K562 (cell line): ENCODE measurements around the gene FKBP8. TPM values are rescaled to one million over a fixed set of nuclear protein-coding genes. Genes with fewer than 3 reads are reported as not detected.
A peak's percentile ranks its signal among the peaks of the same experiment; 100 is the strongest.

Source experiments
- ATAC-seq: fragments of 200-7000 bp; cut with Tn5 transposase; 3 replicates; pipeline ENCODE4 v1.9.1; 2020; ENCODE audit warnings: moderate library complexity
- BruUV-seq: library from RNA; stranded (reverse); fragments of 400-500 nt; replicated peaks from 2 replicates; lab custom pipeline; 2021; lab: Mats Ljungman, UMichigan
- CTCF ChIA-PET: fragments of 300-600 bp; formaldehyde crosslinking; extraction: SDS; loops from one replicate; lab custom pipeline; 2021; ENCODE audit warnings: low intra/inter-chr PET ratio; lab: Yijun Ruan, JAX
- POLR2A ChIA-PET: fragments of 300-600, 350-650 bp; sonication (Branson Sonifier 250); formaldehyde crosslinking; extraction: SDS; loops from one replicate; lab custom pipeline; 2021; ENCODE audit warnings: antibody characterized with exemption, inconsistent platforms; lab: Yijun Ruan, JAX
- DNase-seq, 4 experiments: peaks; one replicate each; pipeline versions ENCODE4 v3.0.0 to v3.0.0-alpha.2; 2011 to 2018; ENCODE audit warnings: low spot score in 3 of 4, mixed read lengths in 3 of 4; ENCODE audit errors: extremely low read depth in 1 of 4
- FAIRE-seq: peaks from 2 replicates; lab custom pipeline; 2011; peaks lifted over from hg19 to GRCh38; lab: Jason Lieb, UNC
- H2AFZ ChIP-seq: 2 replicates; pipeline ENCODE4 v1.6.0; 2011; ENCODE audit warnings: low read depth, low read length, control low read depth, inconsistent platforms
- H3K27ac ChIP-seq: fragments of 200-600 bp; 3 replicates; pipeline ENCODE4 v1.8.0; 2011; ENCODE audit warnings: low read depth, mild to moderate bottlenecking, control low read depth, inconsistent platforms, low read length, moderate library complexity, mixed read lengths; ENCODE audit errors: extremely low read depth
- H3K27me3 ChIP-seq, 2 experiments: fragments of 300-600 bp in 1 of 2; 2 replicates in 1 of 2; 3 replicates in 1 of 2; pipeline versions ENCODE4 v1.6.0 to v1.8.0; 2011; ENCODE audit warnings: inconsistent platforms in 2 of 2, low read length in 2 of 2, mild to moderate bottlenecking in 1 of 2, mixed read lengths in 1 of 2, moderate library complexity in 1 of 2; ENCODE audit not compliant: control insufficient read depth in 2 of 2, insufficient read depth in 2 of 2
- H3K36me3 ChIP-seq: fragments of 300-600 bp; 3 replicates; pipeline ENCODE4 v1.8.0; 2011; ENCODE audit warnings: mild to moderate bottlenecking, low read length, inconsistent platforms; ENCODE audit not compliant: control insufficient read depth, insufficient read depth
- H3K4me1 ChIP-seq, 2 experiments: fragments of 200-600 bp in 1 of 2; replicated peaks in 1 of 2; 2 replicates in 1 of 2; 3 replicates in 1 of 2; pipeline versions ENCODE4 v1.5.1 to v1.8.0; 2011; ENCODE audit warnings: inconsistent platforms in 2 of 2, low read length in 2 of 2, mild to moderate bottlenecking in 1 of 2, mixed read lengths in 1 of 2, moderate library complexity in 1 of 2; ENCODE audit not compliant: control insufficient read depth in 2 of 2, insufficient read depth in 2 of 2
- H3K4me2 ChIP-seq: 2 replicates; pipeline ENCODE4 v1.6.1; 2011; ENCODE audit warnings: low read length, control low read depth, inconsistent platforms, mixed read lengths; ENCODE audit not compliant: insufficient read depth
- H3K4me3 ChIP-seq: fragments of 200-600 bp; sonication (generic), shearing (Covaris generic); 2 replicates; pipeline ENCODE4 v1.5.1; 2016; ENCODE audit warnings: control low read depth, inconsistent platforms
- H3K79me2 ChIP-seq: fragments of 200-600 bp; 3 replicates; pipeline ENCODE4 v1.8.0; 2011; ENCODE audit warnings: low read length, inconsistent platforms; ENCODE audit not compliant: control insufficient read depth, insufficient read depth
- H3K9ac ChIP-seq, 2 experiments: 2 replicates each; pipeline versions ENCODE4 v1.6.0 to v1.6.1; 2011; ENCODE audit warnings: low read depth in 2 of 2, low read length in 2 of 2, control low read depth in 1 of 2, inconsistent platforms in 1 of 2, mild to moderate bottlenecking in 1 of 2, mixed read lengths in 1 of 2; ENCODE audit not compliant: insufficient read depth in 1 of 2
- H3K9me1 ChIP-seq: one replicate; pipeline ENCODE4 v1.6.0; 2011; ENCODE audit warnings: inconsistent platforms, mild to moderate bottlenecking, low read length, moderate library complexity; ENCODE audit not compliant: control insufficient read depth, insufficient read depth
- H3K9me3 ChIP-seq: replicated peaks from 2 replicates; pipeline ENCODE4 v1.5.1; 2011; ENCODE audit warnings: low read depth, low read length, inconsistent platforms; ENCODE audit not compliant: control insufficient read depth, insufficient read depth
- H4K20me1 ChIP-seq: replicated peaks from 2 replicates; pipeline ENCODE4 v1.6.1; 2011; ENCODE audit warnings: low read length, inconsistent platforms, mixed read lengths; ENCODE audit not compliant: control insufficient read depth, insufficient read depth
- GATA2 ChIP-seq: sonication (generic); formaldehyde crosslinking; IDR thresholded peaks from 2 replicates; pipeline ENCODE4 v1.4.0; 2020; ENCODE audit warnings: mild to moderate bottlenecking, missing genetic modification reagents
- HMG20B ChIP-seq: fragments of 250-450 bp; sonication (Bioruptor Pico); IDR thresholded peaks from 2 replicates; pipeline ENCODE4 v1.5.0; 2021; ENCODE audit warnings: mild to moderate bottlenecking
- MYC ChIP-seq, 2 experiments: fragments of 250-450 bp in 1 of 2; sonication (Bioruptor Pico) in 1 of 2; IDR thresholded peaks; 2 replicates each; pipeline versions ENCODE4 v1.5.1 to v1.6.1; 2012 to 2021; ENCODE audit warnings: low read depth in 2 of 2, borderline replicate concordance in 1 of 2, improper control_type of control experiment in 1 of 2, low read length in 1 of 2, mild to moderate bottlenecking in 1 of 2, moderate library complexity in 1 of 2
- NCOR1 ChIP-seq: fragments of 450-650 bp; IDR thresholded peaks from 2 replicates; pipeline ENCODE4 v1.6.1; 2016; ENCODE audit warnings: mild to moderate bottlenecking, moderate library complexity
- POLR2H ChIP-seq: IDR thresholded peaks from 2 replicates; pipeline ENCODE4 v1.6.1; 2016; ENCODE audit warnings: missing genetic modification characterization, low read depth, mild to moderate bottlenecking, control low read depth, missing compliant biosample characterization, moderate library complexity
- SRSF7 ChIP-seq: fragments of 200-400 bp; formaldehyde crosslinking; optimal IDR thresholded peaks from 2 replicates; pipeline ENCODE3; 2017; ENCODE audit warnings: mild to moderate bottlenecking, low read depth, low read length
- STAT6 ChIP-seq: sonication (generic); formaldehyde crosslinking; IDR thresholded peaks from 2 replicates; pipeline ENCODE4 v1.8.1; 2023; ENCODE audit warnings: mild to moderate bottlenecking, missing genetic modification reagents
- TSC22D4 ChIP-seq: fragments of 450-650 bp; IDR thresholded peaks from 2 replicates; pipeline ENCODE4 v1.6.1; 2016; ENCODE audit warnings: missing genetic modification characterization, missing biosample characterization, control low read depth
- ZFP30 ChIP-seq: fragments of 250-450 bp; sonication (Bioruptor Pico); IDR thresholded peaks from 2 replicates; pipeline ENCODE4 v1.8.0; 2022; ENCODE audit warnings: moderate library complexity, mild to moderate bottlenecking, inconsistent platforms, borderline replicate concordance
- ZNF232 ChIP-seq: sonication (generic); formaldehyde crosslinking; IDR thresholded peaks from 2 replicates; pipeline ENCODE4 v1.8.0; 2022; ENCODE audit warnings: mild to moderate bottlenecking, missing genetic modification reagents
- ZNF586 ChIP-seq: fragments of 450-650 bp; formaldehyde crosslinking; conservative IDR thresholded peaks from 2 replicates; pipeline ENCODE4 v1.4.0; 2020; ENCODE audit warnings: mild to moderate bottlenecking, moderate library complexity
- WGBS: fragments of 100-300 bp; shearing (Covaris generic); methylation state at CpG from one replicate; pipeline ENCODE4 v1.1.6; 2016; ENCODE audit warnings: low coverage, mixed read lengths; ENCODE audit not compliant: insufficient coverage; ENCODE audit errors: missing lambda C conversion rate; 5-methylcytosine and 5-hydroxymethylcytosine counted together
- in situ Hi-C: fragments of 300-500 bp; cut with MboI; formaldehyde crosslinking; loops from 4 replicates; pipeline ENCODE4 v1.15.0; 2018; ENCODE audit warnings: inconsistent platforms, mixed read lengths
- intact Hi-C: fragments of 100-400 bp; cut with micrococcal nuclease; formaldehyde crosslinking; loops from 2 replicates; pipeline ENCODE4 v1.14.2; 2022
- polyA plus RNA-seq, 8 experiments: library from polyadenylated mRNA; depleted of rRNA in 4 of 8; stranded (reverse) in 5 of 8; unstranded in 3 of 8; fragments of >200 nt; fragmentation: Nextera tagmentation in 2 of 8; fragmentation: Illumina TruSeq in 1 of 8; extraction: Ambion mirVana in 2 of 8; extraction: Trizol in 1 of 8; gene quantifications; 2 replicates each; pipeline versions ENCODE4 v1.2.1 to v1.2.3, GENCODE V29; 2011 to 2014; ENCODE audit warnings: inconsistent platforms in 1 of 8, missing spikeins in 1 of 8
- total RNA-seq, 7 experiments: library from RNA; depleted of rRNA in 6 of 7; stranded (reverse); fragments of >200 nt in 6 of 7; fragmentation: Illumina TruSeq in 2 of 7; extraction: Trizol in 2 of 7; gene quantifications; 2 replicates each; pipeline versions ENCODE4 v1.2.1 to v1.2.3, GENCODE V29; 2011 to 2021; ENCODE audit warnings: low replicate concordance in 1 of 7
- TF ChIP-seq, protein P1 (sequence below): sonication (generic); IDR thresholded peaks from 2 replicates; pipeline ENCODE4 v1.6.1; 2016
- TF ChIP-seq, protein P2 (sequence below), 2 experiments: fragments of 450-650 bp in 1 of 2; IDR thresholded peaks; 2 replicates each; pipeline ENCODE4 v1.6.1; 2011 to 2017; ENCODE audit warnings: low read depth in 2 of 2, antibody characterized with exemption in 1 of 2, borderline replicate concordance in 1 of 2, low read length in 1 of 2, mild to moderate bottlenecking in 1 of 2, mixed read lengths in 1 of 2; ENCODE audit not compliant: control insufficient read depth in 1 of 2

The FKBP8 gene
- total and polyA plus RNA-seq, 9 of the 15 experiments (the other 6 are each of a cell fraction or from before 2014, with no cell fraction given) = 0.46 to 236 (median 104) TPM

GRCh38 chr19:18519962-18520847, 23.2 kb downstream of the FKBP8 start:
- WGBS = 10% methylated on average over 19 of the region's 22 CpGs
- Histone ChIP-seq H3K4me2 (peak overlapping the region; percentile 98), H2AFZ (peak overlapping the region; percentile 89), H3K27ac (peak overlapping the region; percentile 97), H3K27me3 (no peaks in the 10 kb centered on the region), H3K36me3 (peaks cover 13% of the 10 kb centered on the region), H4K20me1 (peaks cover 31% of the 10 kb centered on the region), H3K4me3 (peak overlapping the region; percentile 95), H3K9ac (peak overlapping the region; percentile 95 to 100), H3K9me3 (no peaks in the 10 kb centered on the region), H3K9me1 (peaks cover 13% of the 10 kb centered on the region), H3K79me2 (peaks cover 67% of the 10 kb centered on the region), H3K4me1 (peaks cover 14 to 32% of the 10 kb centered on the region in 2 experiments)
- DNase-seq (peak in 2 of 4 experiments; percentile 60 to 85), FAIRE-seq (peak; percentile 88), ATAC-seq (peak; percentile 56)
- POLR2A ChIA-PET = interaction anchor here (0.5 to 7.0 kb wide), 13 partner anchors 9 to 239 kb away, joined by 3 to 84 read pairs (median 4); partner anchors contain the start of gene UBA52
- BruUV-seq = no TSS peak
- CTCF ChIA-PET = no interaction called here
- in situ Hi-C loops = no loop called here
- intact Hi-C loops = loop anchor here (2.0 to 5.0 kb wide), 4 partner anchors 33 to 69 kb away; partner anchors contain the start of genes KXD1, REX1BD and UBA52
- TF ChIP-seq HMG20B (CRISPR knock-in tag) (no peak), MYC (IDR thresholded peaks at IDR 0.05; ENCODE audit: low read depth, low read length) (peak; percentile 56), MYC (CRISPR knock-in tag; IDR thresholded peaks at IDR 0.05; ENCODE audit: borderline replicate concordance, low read depth) (no peak), ZNF586 (no peak), TSC22D4 (tag) (no peak), STAT6 (no peak), SRSF7 (no peak), ZFP30 (no peak), GATA2 (CRISPR knock-in tag) (no peak), NCOR1 (no peak), ZNF232 (CRISPR knock-in tag) (no peak), POLR2H (tag) (no peak; the same call in 1 of the 2 replicates)
- TF ChIP-seq, protein P1, sequence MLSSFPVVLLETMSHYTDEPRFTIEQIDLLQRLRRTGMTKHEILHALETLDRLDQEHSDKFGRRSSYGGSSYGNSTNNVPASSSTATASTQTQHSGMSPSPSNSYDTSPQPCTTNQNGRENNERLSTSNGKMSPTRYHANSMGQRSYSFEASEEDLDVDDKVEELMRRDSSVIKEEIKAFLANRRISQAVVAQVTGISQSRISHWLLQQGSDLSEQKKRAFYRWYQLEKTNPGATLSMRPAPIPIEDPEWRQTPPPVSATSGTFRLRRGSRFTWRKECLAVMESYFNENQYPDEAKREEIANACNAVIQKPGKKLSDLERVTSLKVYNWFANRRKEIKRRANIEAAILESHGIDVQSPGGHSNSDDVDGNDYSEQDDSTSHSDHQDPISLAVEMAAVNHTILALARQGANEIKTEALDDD = peak; percentile 82
- TF ChIP-seq, protein P2, sequence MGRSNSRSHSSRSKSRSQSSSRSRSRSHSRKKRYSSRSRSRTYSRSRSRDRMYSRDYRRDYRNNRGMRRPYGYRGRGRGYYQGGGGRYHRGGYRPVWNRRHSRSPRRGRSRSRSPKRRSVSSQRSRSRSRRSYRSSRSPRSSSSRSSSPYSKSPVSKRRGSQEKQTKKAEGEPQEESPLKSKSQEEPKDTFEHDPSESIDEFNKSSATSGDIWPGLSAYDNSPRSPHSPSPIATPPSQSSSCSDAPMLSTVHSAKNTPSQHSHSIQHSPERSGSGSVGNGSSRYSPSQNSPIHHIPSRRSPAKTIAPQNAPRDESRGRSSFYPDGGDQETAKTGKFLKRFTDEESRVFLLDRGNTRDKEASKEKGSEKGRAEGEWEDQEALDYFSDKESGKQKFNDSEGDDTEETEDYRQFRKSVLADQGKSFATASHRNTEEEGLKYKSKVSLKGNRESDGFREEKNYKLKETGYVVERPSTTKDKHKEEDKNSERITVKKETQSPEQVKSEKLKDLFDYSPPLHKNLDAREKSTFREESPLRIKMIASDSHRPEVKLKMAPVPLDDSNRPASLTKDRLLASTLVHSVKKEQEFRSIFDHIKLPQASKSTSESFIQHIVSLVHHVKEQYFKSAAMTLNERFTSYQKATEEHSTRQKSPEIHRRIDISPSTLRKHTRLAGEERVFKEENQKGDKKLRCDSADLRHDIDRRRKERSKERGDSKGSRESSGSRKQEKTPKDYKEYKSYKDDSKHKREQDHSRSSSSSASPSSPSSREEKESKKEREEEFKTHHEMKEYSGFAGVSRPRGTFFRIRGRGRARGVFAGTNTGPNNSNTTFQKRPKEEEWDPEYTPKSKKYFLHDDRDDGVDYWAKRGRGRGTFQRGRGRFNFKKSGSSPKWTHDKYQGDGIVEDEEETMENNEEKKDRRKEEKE (IDR thresholded peaks at IDR 0.05; ENCODE audit: borderline replicate concordance in 1 of 2, control insufficient read depth in 1 of 2, low read depth in 2 of 2, low read length in 1 of 2) = no peak
